Esophagus muscularis mucosa (tissue), 4 donors: ENCODE data around the gene CNN3. TPM values are rescaled to one million over a fixed set of nuclear protein-coding genes. Genes with fewer than 3 reads are reported as not detected.

Experiments
- DNase-seq: peaks from one replicate; pipeline ENCODE4 v3.0.0-alpha.2; 2017; ENCODE audit errors: extremely low spot score
- H3K27ac ChIP-seq, 4 donors: fragments of 200-600 bp; sonication (generic); replicated peaks in 1 of 4; 1 replicate in 3 of 4; 2 replicates in 1 of 4; pipeline ENCODE4 v1.5.1; 2016 to 2019; ENCODE audit warnings: mild to moderate bottlenecking in 1 of 4
- H3K27me3 ChIP-seq, 4 donors: fragments of 200-600 bp; sonication (generic); one replicate each; pipeline versions ENCODE4 v1.5.1 to v1.6.0; 2016 to 2019
- H3K36me3 ChIP-seq, 4 donors: fragments of 200-600 bp; sonication (generic); one replicate each; pipeline ENCODE4 v1.5.1; 2016 to 2019
- H3K4me1 ChIP-seq, 4 donors: fragments of 200-600 bp; sonication (generic); one replicate each; pipeline ENCODE4 v1.5.1; 2016 to 2019
- H3K4me3 ChIP-seq, 4 donors: fragments of 200-600 bp; sonication (generic); 1 replicate in 2 of 4; 2 replicates in 2 of 4; pipeline ENCODE4 v1.5.1; 2016 to 2019; ENCODE audit warnings: mild to moderate bottlenecking in 4 of 4, moderate library complexity in 1 of 4
- H3K9me3 ChIP-seq, 4 donors: fragments of 200-600 bp; sonication (generic); 1 replicate in 3 of 4; 2 replicates in 1 of 4; pipeline ENCODE4 v1.5.1; 2016 to 2019
- EP300 ChIP-seq: sonication (generic); formaldehyde crosslinking; IDR thresholded peaks from one replicate; pipeline ENCODE4 v1.6.1; 2017; ENCODE audit warnings: antibody characterized with exemption
- POLR2A ChIP-seq: fragments of 450-650 bp; IDR thresholded peaks from one replicate; pipeline ENCODE4 v1.6.1; 2017; ENCODE audit warnings: antibody characterized with exemption, moderate library complexity, mild to moderate bottlenecking, low read depth
- POLR2AphosphoS5 ChIP-seq, 2 donors: sonication (generic); formaldehyde crosslinking; IDR thresholded peaks; one replicate each; pipeline ENCODE4 v1.6.1; 2017; ENCODE audit warnings: antibody characterized with exemption in 2 of 2
- WGBS: methylation state at CpG from one replicate; pipeline ENCODE4 v1.1.5; 2018; 5-methylcytosine and 5-hydroxymethylcytosine counted together
- intact Hi-C: fragments of 100-400 bp; cut with DNase I; formaldehyde crosslinking; loops from one replicate; pipeline ENCODE4 v1.15.1; 2023
- total RNA-seq, 4 donors: library from RNA; depleted of rRNA; stranded (reverse); fragments of >200 nt; gene quantifications; one replicate each; pipeline versions ENCODE4 v1.1.0 to v1.2.1, GENCODE V29; 2016
- TF ChIP-seq, protein P1 (sequence below), 3 experiments: fragments of 200-600 bp in 2 of 3; fragments of 450-650 bp in 1 of 3; sonication (generic) in 2 of 3; IDR thresholded peaks; one replicate each; pipeline ENCODE4 v1.5.1; 2017 to 2019; ENCODE audit warnings: antibody characterized with exemption in 3 of 3, mild to moderate bottlenecking in 2 of 3, moderate library complexity in 1 of 3

CNN3 gene
- total RNA-seq, 4 donors from 2014 or later, result 140 to 268 (median 194) TPM

DNA sequence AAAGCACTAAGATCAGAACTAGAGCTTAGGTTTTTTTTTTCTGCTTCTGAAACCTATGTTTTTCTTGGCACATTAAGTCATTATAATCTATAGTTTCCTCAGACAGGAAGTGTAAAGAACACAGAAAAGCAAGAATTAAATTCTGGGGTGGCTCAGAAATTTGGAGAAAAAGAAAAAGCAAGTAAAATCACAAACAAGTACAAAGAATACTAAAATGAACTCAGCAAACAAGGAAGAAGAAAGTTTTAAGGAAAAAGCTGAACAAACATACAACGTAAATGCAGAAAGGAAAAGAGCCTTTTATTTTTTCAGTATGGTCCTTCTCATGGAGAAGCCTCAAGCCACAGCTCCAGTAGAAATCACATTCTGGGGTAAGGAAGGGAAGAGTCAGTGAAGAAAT, 8.6 kb upstream of the CNN3 start:
- H3K27ac ChIP-seq, result peak overlapping the region; percentile 38 to 61 (median 50)
- 89% methylated on average over 1 of the region's 1 CpG for WGBS
- intact Hi-C loops, result no loop called here

DNA sequence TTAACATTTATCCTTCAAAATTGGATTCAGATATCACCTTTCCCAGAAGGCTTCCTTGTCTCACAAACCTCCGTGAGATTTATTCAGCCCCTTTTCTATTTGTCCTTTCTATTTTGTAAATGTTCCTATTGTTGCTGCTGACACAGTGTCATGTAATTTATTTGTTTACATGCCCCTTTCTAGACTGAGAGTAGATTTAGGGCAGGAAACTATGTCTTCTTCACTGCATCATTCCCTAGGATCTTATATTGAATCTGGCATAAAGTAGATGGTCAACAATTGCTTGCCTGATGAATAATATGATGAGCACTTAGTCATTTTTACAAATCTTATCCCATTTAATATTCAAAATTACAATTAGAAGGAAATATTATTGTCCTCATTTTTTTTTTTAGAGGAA, 8.1 kb upstream of the CNN3 start:
- H3K9me3 ChIP-seq, result no peaks in the 10 kb centered on the region
- no peak for TF ChIP-seq EP300
- no peak for TF ChIP-seq POLR2A
- peaks cover 0 to 18% (median 15%) of the 10 kb centered on the region in 4 donors for H3K36me3 ChIP-seq
- H3K27ac ChIP-seq, result peak overlapping the region in 1 of 4 donors; percentile 38
- intact Hi-C loops, result no loop called here
- 93% methylated on average over 1 of the region's 1 CpG for WGBS
- no peaks in the 10 kb centered on the region for H3K27me3 ChIP-seq
- H3K4me1 ChIP-seq, result peaks cover 8 to 40% (median 37%) of the 10 kb centered on the region in 4 donors
- DNase-seq, result no peak
- no peak overlapping the region for H3K4me3 ChIP-seq

More for the DNA sequence above, 8.6 kb upstream of the CNN3 start:
- TF ChIP-seq EP300 (no peak), POLR2AphosphoS5 (IDR thresholded peaks at IDR 0.05) (no peak), POLR2A (no peak)
- TF ChIP-seq, protein P1, sequence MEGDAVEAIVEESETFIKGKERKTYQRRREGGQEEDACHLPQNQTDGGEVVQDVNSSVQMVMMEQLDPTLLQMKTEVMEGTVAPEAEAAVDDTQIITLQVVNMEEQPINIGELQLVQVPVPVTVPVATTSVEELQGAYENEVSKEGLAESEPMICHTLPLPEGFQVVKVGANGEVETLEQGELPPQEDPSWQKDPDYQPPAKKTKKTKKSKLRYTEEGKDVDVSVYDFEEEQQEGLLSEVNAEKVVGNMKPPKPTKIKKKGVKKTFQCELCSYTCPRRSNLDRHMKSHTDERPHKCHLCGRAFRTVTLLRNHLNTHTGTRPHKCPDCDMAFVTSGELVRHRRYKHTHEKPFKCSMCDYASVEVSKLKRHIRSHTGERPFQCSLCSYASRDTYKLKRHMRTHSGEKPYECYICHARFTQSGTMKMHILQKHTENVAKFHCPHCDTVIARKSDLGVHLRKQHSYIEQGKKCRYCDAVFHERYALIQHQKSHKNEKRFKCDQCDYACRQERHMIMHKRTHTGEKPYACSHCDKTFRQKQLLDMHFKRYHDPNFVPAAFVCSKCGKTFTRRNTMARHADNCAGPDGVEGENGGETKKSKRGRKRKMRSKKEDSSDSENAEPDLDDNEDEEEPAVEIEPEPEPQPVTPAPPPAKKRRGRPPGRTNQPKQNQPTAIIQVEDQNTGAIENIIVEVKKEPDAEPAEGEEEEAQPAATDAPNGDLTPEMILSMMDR (IDR thresholded peaks at IDR 0.05), result no peak
- H3K27me3 ChIP-seq, result no peaks in the 10 kb centered on the region
- H3K4me3 ChIP-seq, result no peak overlapping the region
- no peaks in the 10 kb centered on the region for H3K9me3 ChIP-seq
- peaks cover 8 to 36% (median 33%) of the 10 kb centered on the region in 4 donors for H3K4me1 ChIP-seq
- H3K36me3 ChIP-seq, result peaks cover 0 to 18% (median 16%) of the 10 kb centered on the region in 4 donors
- DNase-seq, result no peak

DNA sequence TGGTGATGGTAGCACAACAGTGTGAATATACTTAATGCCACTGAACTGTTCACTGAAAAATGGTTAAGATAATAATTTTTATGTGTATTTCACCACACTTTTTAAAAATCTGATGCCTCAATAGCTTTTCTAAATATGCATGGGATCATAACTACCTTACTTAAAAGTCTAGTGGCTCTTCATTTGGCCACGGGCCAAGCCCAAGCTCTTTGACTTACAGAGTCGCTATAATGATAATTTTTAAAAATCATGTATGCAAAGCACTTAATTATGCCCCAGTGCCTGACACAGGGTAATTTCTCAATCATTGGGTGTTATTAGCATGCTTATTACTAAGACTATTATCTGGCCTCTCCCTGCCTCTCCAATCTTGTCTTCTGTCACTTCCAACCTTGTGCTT, 7.6 kb upstream of the CNN3 start:
- no peak overlapping the region for H3K27ac ChIP-seq
- no peaks in the 10 kb centered on the region for H3K9me3 ChIP-seq
- TF ChIP-seq POLR2A (no peak), EP300 (no peak), POLR2AphosphoS5 (IDR thresholded peaks at IDR 0.05) (no peak)
- TF ChIP-seq, protein P1 (IDR thresholded peaks at IDR 0.05), result no peak
- WGBS, result 81% methylated on average over 2 of the region's 2 CpGs
- no peak overlapping the region for H3K4me3 ChIP-seq
- intact Hi-C loops, result no loop called here
- H3K36me3 ChIP-seq, result peaks cover 0 to 18% (median 15%) of the 10 kb centered on the region in 4 donors
- H3K4me1 ChIP-seq, result peaks cover 8 to 45% (median 42%) of the 10 kb centered on the region in 4 donors
- no peak for DNase-seq
- no peaks in the 10 kb centered on the region for H3K27me3 ChIP-seq

DNA sequence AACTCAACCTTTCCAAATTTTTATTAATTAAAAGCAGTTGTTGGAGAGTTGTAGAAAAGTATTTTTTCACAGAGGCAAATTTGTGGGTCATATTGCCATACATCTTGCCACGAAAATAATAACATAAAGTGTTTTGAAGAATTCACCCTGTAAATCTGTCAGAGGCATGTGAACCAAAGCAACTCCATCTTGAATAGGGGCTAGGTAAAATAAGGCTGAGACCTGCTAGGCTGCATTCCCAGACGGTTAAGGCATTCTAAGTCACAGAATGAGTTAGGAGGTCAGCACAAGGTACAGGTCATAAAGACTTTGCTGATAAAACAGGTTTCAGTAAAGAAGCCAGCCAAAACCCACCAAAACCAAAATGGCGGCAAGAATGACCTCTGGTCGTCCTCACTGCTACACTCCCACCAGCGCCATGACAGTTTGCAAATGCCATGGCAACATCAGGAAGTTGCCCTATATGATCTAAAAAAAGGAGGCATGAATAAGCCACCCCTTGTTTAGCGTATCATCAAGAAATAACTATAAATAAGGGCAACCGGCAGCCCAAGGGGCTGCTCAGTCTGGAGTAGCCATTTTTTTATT, 4.4 kb upstream of the CNN3 start:
- Histone ChIP-seq H3K4me1 (peaks cover 18 to 42% (median 40%) of the 10 kb centered on the region in 4 donors), H3K27ac (no peak overlapping the region), H3K27me3 (no peaks in the 10 kb centered on the region), H3K4me3 (no peak overlapping the region), H3K9me3 (no peaks in the 10 kb centered on the region), H3K36me3 (peaks cover 0 to 18% (median 15%) of the 10 kb centered on the region in 4 donors)
- intact Hi-C loops, result no loop called here
- TF ChIP-seq EP300 (no peak), POLR2AphosphoS5 (IDR thresholded peaks at IDR 0.05) (no peak), POLR2A (no peak)
- TF ChIP-seq, protein P1 (IDR thresholded peaks at IDR 0.05), result no peak
- no peak for DNase-seq
- WGBS, result 94% methylated on average over 7 of the region's 7 CpGs

DNA sequence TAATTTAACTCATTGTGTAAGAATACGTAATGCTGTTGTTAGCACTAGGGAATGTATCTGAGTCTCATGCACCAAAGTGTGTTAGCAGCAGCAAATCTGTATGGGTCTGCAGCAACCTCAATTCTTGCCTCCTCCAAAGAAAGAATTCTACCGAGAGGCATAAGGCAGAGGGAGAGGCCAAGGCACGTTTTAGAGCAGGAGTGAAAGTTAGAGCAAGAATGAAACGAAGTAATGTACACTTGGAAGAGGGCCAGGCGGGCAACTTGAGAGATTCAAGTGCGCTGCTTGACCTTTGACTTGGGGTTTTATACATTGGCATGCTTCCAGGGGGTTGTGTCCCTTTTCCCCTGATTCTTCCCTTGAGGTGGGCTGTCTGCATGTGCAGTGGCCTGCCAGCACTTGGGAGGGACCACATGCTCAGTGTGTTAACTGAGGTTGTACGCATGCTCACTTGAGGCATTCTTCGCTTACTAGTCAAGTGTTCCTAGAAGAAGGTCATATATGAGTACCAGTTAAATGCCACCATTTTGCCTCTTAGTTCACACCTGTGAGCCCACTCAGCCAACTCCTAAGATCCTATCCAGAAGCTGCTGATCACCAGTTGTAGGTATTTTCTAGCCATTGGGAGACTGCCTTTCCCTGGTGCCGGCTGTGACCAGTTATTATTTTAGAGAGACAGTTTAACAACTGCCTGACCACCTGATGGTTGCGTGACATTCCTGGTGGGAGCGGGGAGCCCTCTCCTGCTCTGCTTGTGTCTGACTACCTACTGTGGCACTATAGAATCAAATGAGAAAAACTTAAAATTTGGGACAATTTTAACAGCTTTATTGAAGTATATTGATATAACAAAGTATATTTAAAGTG, 2.7 kb upstream of the CNN3 start:
- Histone ChIP-seq H3K9me3 (no peaks in the 10 kb centered on the region), H3K27me3 (no peaks in the 10 kb centered on the region), H3K4me1 (peaks cover 20 to 41% (median 40%) of the 10 kb centered on the region in 4 donors), H3K27ac (peak overlapping the region; percentile 98 to 100 (median 99)), H3K4me3 (peak overlapping the region; percentile 71 to 93 (median 80)), H3K36me3 (peaks cover 0 to 18% (median 15%) of the 10 kb centered on the region in 4 donors)
- DNase-seq, result no peak
- TF ChIP-seq POLR2AphosphoS5 (IDR thresholded peaks at IDR 0.05) (no peak), EP300 (no peak), POLR2A (no peak)
- TF ChIP-seq, protein P1 (IDR thresholded peaks at IDR 0.05), result no peak
- 64% methylated on average over 11 of the region's 11 CpGs for WGBS
- intact Hi-C loops, result loop anchor here (2.0 to 5.0 kb wide), 2 partner anchors 93 to 113 kb away; no protein-coding TSS in a partner anchor
